GM23248 (cell line): ENCODE measurements around the gene RMDN3. TPM values are rescaled to one million over a fixed set of nuclear protein-coding genes. Genes with fewer than 3 reads are reported as not detected.

Source experiments
- DNase-seq: peaks from one replicate; pipeline ENCODE4 v3.0.0-alpha.2; 2015
- H2AFZ ChIP-seq: fragments of 200-600 bp; sonication (generic); 2 replicates; pipeline ENCODE4 v1.6.1; 2016; ENCODE audit warnings: antibody characterized with exemption
- H3F3A ChIP-seq: fragments of 200-600 bp; sonication (generic); 2 replicates; pipeline ENCODE4 v1.6.1; 2016; ENCODE audit warnings: mild to moderate bottlenecking, antibody characterized with exemption, mixed run types; ENCODE audit not compliant: insufficient read depth
- H3K27ac ChIP-seq: fragments of 200-600 bp; sonication (generic); 2 replicates; pipeline ENCODE4 v1.5.1; 2016; ENCODE audit warnings: mild to moderate bottlenecking
- H3K27me3 ChIP-seq: fragments of 200-600 bp; sonication (generic); replicated peaks from 2 replicates; pipeline ENCODE4 v1.6.1; 2016; ENCODE audit warnings: mild to moderate bottlenecking; ENCODE audit not compliant: insufficient read depth
- H3K36me3 ChIP-seq: fragments of 200-600 bp; sonication (generic); 2 replicates; pipeline ENCODE4 v1.6.1; 2016; ENCODE audit warnings: low read depth, mild to moderate bottlenecking
- H3K4me1 ChIP-seq: fragments of 200-600 bp; sonication (generic); 2 replicates; pipeline ENCODE4 v1.6.1; 2016; ENCODE audit warnings: mild to moderate bottlenecking; ENCODE audit not compliant: insufficient read depth
- H3K4me2 ChIP-seq: fragments of 200-600 bp; sonication (generic); one replicate; pipeline ENCODE4 v1.6.1; 2016; ENCODE audit warnings: mild to moderate bottlenecking; ENCODE audit not compliant: unreplicated experiment
- H3K4me3 ChIP-seq: fragments of 200-600 bp; sonication (generic); 2 replicates; pipeline ENCODE4 v1.5.1; 2016; ENCODE audit warnings: mild to moderate bottlenecking
- H3K79me2 ChIP-seq: fragments of 200-600 bp; sonication (generic); 2 replicates; pipeline ENCODE4 v1.6.1; 2016; ENCODE audit warnings: mild to moderate bottlenecking; ENCODE audit not compliant: insufficient read depth
- H3K9ac ChIP-seq: fragments of 200-600 bp; sonication (generic); 2 replicates; pipeline ENCODE4 v1.6.1; 2016; ENCODE audit warnings: mild to moderate bottlenecking
- H3K9me2 ChIP-seq: fragments of 200-600 bp; sonication (generic); 2 replicates; pipeline ENCODE4 v1.6.1; 2016; ENCODE audit warnings: mixed run types, mild to moderate bottlenecking, moderate library complexity; ENCODE audit not compliant: insufficient read depth
- H3K9me3 ChIP-seq: fragments of 200-600 bp; sonication (generic); one replicate; pipeline ENCODE4 v1.6.1; 2017; ENCODE audit warnings: low read depth
- H4K20me1 ChIP-seq: fragments of 200-600 bp; sonication (generic); 2 replicates; pipeline ENCODE4 v1.6.0; 2016; ENCODE audit not compliant: insufficient read depth
- EZH2 ChIP-seq: fragments of 200-600 bp; sonication (generic); IDR thresholded peaks from 2 replicates; pipeline ENCODE4 v1.6.1; 2018; ENCODE audit warnings: antibody characterized with exemption, mild to moderate bottlenecking; ENCODE audit not compliant: insufficient read depth, poor library complexity, severe bottlenecking
- EZH2phosphoT487 ChIP-seq: fragments of 200-600 bp; sonication (generic); IDR thresholded peaks from 2 replicates; pipeline ENCODE4 v1.6.1; 2018; ENCODE audit warnings: antibody characterized with exemption, moderate library complexity, mild to moderate bottlenecking, low read depth; ENCODE audit not compliant: insufficient read depth
- WGBS, 2 experiments: methylation state at CpG; one replicate each; pipeline ENCODE4 v1.1.6; 2015 to 2017; ENCODE audit warnings: low lambda C conversion rate in 2 of 2, low coverage in 1 of 2; ENCODE audit errors: missing lambda C conversion rate in 2 of 2; 5-methylcytosine and 5-hydroxymethylcytosine counted together
- in situ Hi-C: fragments of 300-500 bp; cut with MboI; formaldehyde crosslinking; loops from 2 replicates; pipeline ENCODE4 v1.15.0; 2020
- polyA plus RNA-seq: library from polyadenylated mRNA; unstranded; fragments of >200 nt; fragmentation: Nextera tagmentation; extraction: Ambion mirVana; gene quantifications from 2 replicates; pipeline ENCODE4 v1.2.1, GENCODE V29; 2016
- total RNA-seq: library from RNA; depleted of rRNA; stranded (reverse); fragments of >200 nt; shearing (Covaris generic); gene quantifications from 2 replicates; pipeline ENCODE4 v1.2.3, GENCODE V29; 2014

Gene RMDN3
- total and polyA plus RNA-seq, 2 experiments from 2014 or later = 25.9 to 41.4 TPM

GRCh38 chr15:40766906-40767837 is 12.1 kb upstream of the RMDN3 start:
- no peak for TF ChIP-seq EZH2phosphoT487
- no peak for TF ChIP-seq EZH2
- no peak overlapping the region for H2AFZ ChIP-seq
- in situ Hi-C loops = no loop called here
- no peak overlapping the region for H3K4me2 ChIP-seq
- no peaks in the 10 kb centered on the region for H3K27me3 ChIP-seq
- no peaks in the 10 kb centered on the region for H3K79me2 ChIP-seq
- H3K27ac ChIP-seq = no peak overlapping the region
- 86% methylated on average over 30 to 32 of the region's 32 CpGs for WGBS, 2 experiments
- H4K20me1 ChIP-seq = no peaks in the 10 kb centered on the region
- peaks cover 33% of the 10 kb centered on the region for H3K4me1 ChIP-seq
- no peak overlapping the region for H3K4me3 ChIP-seq
- DNase-seq = peak; percentile 57
- H3K36me3 ChIP-seq = no peaks in the 10 kb centered on the region
- no peaks in the 10 kb centered on the region for H3K9me3 ChIP-seq
- peaks cover 26% of the 10 kb centered on the region for H3F3A ChIP-seq
- H3K9ac ChIP-seq = no peak overlapping the region
- H3K9me2 ChIP-seq = no peaks in the 10 kb centered on the region

GRCh38 chr15:40766194-40766815 is 11.3 kb upstream of the RMDN3 start:
- Histone ChIP-seq H3K79me2 (no peaks in the 10 kb centered on the region), H4K20me1 (no peaks in the 10 kb centered on the region), H3K9me3 (no peaks in the 10 kb centered on the region), H3K4me2 (peak overlapping the region; percentile 16), H3K27ac (no peak overlapping the region), H3K9me2 (no peaks in the 10 kb centered on the region), H3F3A (peaks cover 26% of the 10 kb centered on the region), H3K9ac (no peak overlapping the region), H3K36me3 (no peaks in the 10 kb centered on the region), H3K27me3 (no peaks in the 10 kb centered on the region), H2AFZ (no peak overlapping the region), H3K4me1 (peaks cover 33% of the 10 kb centered on the region), H3K4me3 (no peak overlapping the region)
- TF ChIP-seq EZH2 (no peak), EZH2phosphoT487 (no peak)
- in situ Hi-C loops = no loop called here
- DNase-seq = peak; percentile 57
- WGBS, 2 experiments = 33 to 37% methylated on average over 7 of the region's 7 CpGs

GRCh38 chr15:40764629-40765103 is 9.6 kb upstream of the RMDN3 start:
- Histone ChIP-seq H3K36me3 (no peaks in the 10 kb centered on the region), H3K27ac (peak overlapping the region; percentile 71), H3K9me2 (no peaks in the 10 kb centered on the region), H4K20me1 (no peaks in the 10 kb centered on the region), H3K9ac (peak overlapping the region; percentile 62; the same call in 1 of the 2 replicates), H2AFZ (peak overlapping the region; percentile 88; the same call in 1 of the 2 replicates), H3K9me3 (no peaks in the 10 kb centered on the region), H3K27me3 (no peaks in the 10 kb centered on the region), H3K4me3 (peak overlapping the region; percentile 70), H3K79me2 (no peaks in the 10 kb centered on the region), H3K4me1 (peaks cover 33% of the 10 kb centered on the region), H3K4me2 (peak overlapping the region; percentile 90), H3F3A (peaks cover 26% of the 10 kb centered on the region)
- in situ Hi-C loops = no loop called here
- TF ChIP-seq EZH2 (no peak), EZH2phosphoT487 (no peak)
- DNase-seq = peak; percentile 49
- WGBS, 2 experiments = 5 to 9% methylated on average over 8 of the region's 8 CpGs

- Histone ChIP-seq H3K4me1 (peaks cover 33% of the 10 kb centered on the region), H3K27me3 (no peaks in the 10 kb centered on the region), H4K20me1 (no peaks in the 10 kb centered on the region), H3K4me2 (peak within 1 kb of the TSS; percentile 90), H3F3A (peaks cover 26% of the 10 kb centered on the region), H2AFZ (peak within 1 kb of the TSS; percentile 88), H3K79me2 (no peaks in the 10 kb centered on the region), H3K9me3 (no peaks in the 10 kb centered on the region), H3K9ac (peak within 1 kb of the TSS; percentile 62), H3K36me3 (no peaks in the 10 kb centered on the region), H3K9me2 (no peaks in the 10 kb centered on the region), H3K27ac (peak within 1 kb of the TSS; percentile 71), H3K4me3 (peak within 1 kb of the TSS; percentile 70)
- in situ Hi-C loops = no loop called here
- TF ChIP-seq EZH2 = no peak
- peak; percentile 82 for DNase-seq
- WGBS, 2 experiments = 1 to 2% methylated on average over 49 to 70 of the region's 75 CpGs
Measured at GRCh38 chr15:40763801-40764628, 9.0 kb upstream of the RMDN3 start, which contains the start of gene GCHFR. GCHFR (plus strand) TSS chr15:40764068; CDS start chr15:40764181, 113 bp downstream.
